Activated CD8-positive, alpha-beta memory T cell treated with anti-CD3 and anti-CD28 coated beads, Interleukin-2, amount 50 U/mL, for 48 hours (primary cell): ENCODE data around the gene NDUFV1.
"Not testable (repeated sequence)": the region's sequence is repeated elsewhere in the genome, so short reads cannot be mapped to it uniquely, and the experiment has no call there.

Experiments
- DNase-seq: peaks from one replicate; pipeline ENCODE4 v3.0.0-alpha.2; 2020

Gene NDUFV1

GRCh38 chr11:67586568-67587250 is 20.0 kb upstream of the NDUFV1 start:
- no peak for DNase-seq

GRCh38 chr11:67588136-67588503 is 18.6 kb upstream of the NDUFV1 start:
- DNase-seq = no peak

DNA sequence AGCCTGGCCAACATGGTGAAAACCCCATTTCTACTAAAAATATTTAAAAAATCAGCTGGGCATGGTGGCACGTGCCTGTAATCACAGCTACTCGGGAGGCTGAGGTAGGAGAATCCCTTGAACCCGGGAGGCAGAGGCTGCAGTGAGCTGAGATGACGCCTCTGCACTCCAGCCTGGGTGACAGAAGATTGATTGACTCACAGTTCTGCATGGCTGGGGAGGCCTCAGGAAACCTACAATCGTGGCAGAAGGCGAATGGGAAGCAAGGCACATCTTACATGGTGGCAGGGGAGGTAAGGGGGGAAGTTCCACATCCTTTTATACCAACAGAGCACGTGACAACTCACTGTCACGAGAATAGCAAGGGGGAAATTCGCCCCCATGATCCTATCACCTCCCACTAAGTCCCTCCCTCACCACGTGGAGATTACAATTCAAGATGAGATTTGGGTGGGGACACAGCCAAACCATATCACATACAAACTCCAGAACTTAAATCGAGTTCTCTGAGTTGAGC is 17.8 kb upstream of the NDUFV1 start:
- not testable (repeated sequence) for DNase-seq

DNA sequence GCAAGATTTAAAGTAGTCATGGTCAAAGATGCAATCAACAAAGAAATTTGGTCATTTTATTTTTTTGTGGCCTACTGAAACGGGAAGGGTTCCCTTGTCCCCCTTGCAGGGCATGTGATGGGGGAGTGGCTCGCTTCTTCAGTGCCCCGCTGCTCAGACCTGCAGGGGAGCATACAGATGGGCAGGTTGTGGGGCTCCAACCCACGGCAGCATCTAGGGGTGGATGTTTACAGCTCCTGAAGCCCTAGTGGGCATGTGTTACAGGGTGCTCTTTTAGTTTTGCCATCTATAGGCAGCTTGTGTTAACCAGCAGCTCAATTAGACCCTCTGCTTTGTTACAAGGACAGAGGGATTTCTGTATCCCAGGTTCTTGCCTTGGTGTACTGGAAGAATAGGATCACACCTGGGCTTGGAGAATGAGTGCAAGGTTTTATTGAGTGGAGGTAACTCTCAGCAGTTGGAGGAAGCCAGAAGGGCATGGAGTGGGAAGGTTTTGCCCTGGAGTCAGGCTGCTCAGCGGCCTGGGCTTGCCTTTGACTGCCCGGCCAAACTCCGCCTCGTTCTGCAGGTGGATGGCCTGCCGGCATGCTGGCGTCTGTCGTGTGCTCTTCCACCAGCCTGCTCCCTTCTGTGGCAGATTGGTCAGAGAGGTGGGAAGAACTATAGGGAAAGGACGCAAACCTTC is 13.7 kb upstream of the NDUFV1 start:
- DNase-seq = no peak

- DNase-seq = no peak
Measured at GRCh38 chr11:67593565-67593905, 13.2 kb upstream of the NDUFV1 start.

- DNase-seq = no peak
Measured at GRCh38 chr11:67594480-67594879, 12.3 kb upstream of the NDUFV1 start.

- no peak for DNase-seq
Measured at GRCh38 chr11:67596753-67597300, 9.9 kb upstream of the NDUFV1 start.

GRCh38 chr11:67597458-67597857 is 9.3 kb upstream of the NDUFV1 start:
- not testable (repeated sequence) for DNase-seq

DNA sequence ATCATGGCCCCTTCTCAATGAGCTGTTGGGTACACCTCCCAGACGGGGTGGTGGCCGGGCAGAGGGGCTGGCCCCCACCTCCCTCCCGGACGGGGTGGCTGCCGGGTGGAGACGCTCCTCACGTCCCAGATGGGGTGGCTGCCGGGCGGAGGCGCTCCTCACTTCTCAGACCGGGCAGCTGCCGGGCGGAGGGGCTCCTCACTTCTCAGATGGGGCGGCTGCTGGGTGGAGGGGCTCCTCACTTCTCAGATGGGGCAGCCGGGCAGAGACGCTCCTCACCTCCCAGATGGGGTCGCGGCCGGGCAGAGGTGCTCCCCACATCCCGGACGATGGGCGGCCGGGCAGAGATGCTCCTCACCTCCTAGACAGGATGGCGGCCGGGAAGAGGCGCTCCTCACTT is 8.8 kb upstream of the NDUFV1 start:
- not testable (repeated sequence) for DNase-seq

- DNase-seq = no peak
Measured at GRCh38 chr11:67599149-67599548, 7.6 kb upstream of the NDUFV1 start.

GRCh38 chr11:67600324-67601029 is 6.3 kb upstream of the NDUFV1 start:
- DNase-seq = no peak

DNA sequence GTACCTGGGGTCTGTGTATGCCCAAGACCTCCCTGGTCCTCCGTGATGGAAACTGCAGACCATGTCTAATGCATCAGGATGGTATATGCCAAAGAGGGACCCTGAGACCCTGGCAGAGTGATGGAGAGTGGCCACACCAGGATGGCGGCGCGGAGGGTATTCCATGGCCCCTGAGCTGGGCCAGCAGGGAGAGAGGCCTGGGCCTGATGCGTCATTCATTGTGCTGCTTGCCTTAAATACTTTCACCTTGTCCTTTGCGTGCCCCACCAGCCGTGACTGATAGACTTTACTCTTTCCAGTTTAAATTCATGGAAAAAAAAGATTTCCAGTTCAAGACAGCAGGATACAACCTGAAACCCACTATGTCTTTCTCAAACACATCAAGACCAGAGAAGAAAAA is 5.6 kb upstream of the NDUFV1 start:
- no peak for DNase-seq

DNA sequence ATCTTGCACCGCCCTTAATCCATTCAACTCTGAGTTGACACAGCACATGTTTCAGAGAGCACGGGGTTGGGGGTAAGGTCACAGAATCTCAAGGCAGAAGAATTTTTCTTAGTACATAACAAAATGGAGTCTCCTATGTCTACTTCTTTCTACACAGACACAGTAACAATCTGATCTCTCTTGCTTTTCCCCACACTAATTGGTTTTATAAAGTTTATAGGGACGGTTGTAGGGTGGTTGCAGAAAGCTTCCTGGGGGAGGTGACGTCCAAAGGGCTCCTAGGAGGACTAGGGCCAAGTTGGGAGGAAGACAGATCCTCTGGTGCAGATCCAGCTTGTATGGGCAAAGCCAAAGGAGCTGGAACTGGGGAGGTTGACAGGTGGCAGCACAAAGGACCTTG is 2.6 kb upstream of the NDUFV1 start:
- not testable (repeated sequence) for DNase-seq

- DNase-seq = no peak
Measured at GRCh38 chr11:67604815-67605214, 1.9 kb upstream of the NDUFV1 start.

DNA sequence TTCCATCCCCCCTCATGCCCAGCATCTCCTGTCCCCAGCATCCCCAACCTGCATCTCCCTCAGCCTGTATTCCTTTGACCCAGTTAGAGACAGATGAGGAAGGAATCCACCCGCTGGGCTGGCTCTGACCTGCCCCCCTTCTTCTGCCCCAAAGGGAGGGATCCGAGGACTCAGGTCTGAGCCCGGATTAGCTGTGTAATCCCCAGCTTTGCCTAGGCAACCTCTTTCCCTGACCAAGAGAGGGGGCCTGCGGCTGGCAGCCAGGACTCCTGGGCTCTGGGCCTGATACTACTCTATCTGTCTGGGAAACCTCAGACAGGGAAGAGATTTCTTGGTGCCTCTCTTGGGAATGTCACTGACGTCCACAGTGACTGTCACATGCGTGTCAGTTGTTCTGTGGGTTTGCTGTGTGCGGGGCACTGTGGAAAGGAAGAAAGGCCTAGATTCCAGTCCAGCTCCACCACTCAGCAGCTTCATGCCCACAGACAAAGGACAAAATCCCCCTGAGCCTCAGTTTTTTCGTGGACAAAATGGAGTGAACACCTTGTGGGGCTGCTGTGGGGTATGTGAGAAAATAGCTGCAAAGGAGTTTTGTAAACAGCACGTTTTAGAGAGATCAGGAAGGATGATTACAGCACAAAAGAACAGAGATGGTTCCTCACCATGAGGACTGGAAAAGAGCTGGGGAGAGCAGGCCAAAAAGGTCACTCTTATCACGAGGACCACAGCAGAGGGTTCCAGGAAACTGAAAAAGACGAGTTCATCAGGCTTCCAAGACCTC is 1.3 kb upstream of the NDUFV1 start:
- no peak for DNase-seq

DNA sequence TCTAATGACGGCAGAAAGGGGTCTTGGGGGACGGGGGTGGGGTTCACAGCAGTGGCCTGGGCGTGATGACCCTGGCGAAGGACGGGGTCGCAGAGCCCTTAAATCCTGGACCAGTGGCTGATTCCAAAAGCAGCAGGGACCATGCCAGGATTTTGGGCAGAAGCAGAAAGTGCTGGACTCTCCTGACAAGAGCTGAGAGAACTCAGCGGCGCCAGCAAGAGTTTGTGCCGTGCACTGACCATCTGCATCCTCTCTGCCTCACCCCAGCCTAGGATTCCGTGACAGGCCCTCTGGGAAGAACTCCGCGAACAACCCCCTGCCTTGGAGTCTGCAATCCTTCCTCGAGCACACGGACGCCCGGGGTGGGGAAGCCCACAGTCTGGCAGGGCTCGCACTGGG is 644 bp upstream of the NDUFV1 start:
- DNase-seq = no peak

DNA sequence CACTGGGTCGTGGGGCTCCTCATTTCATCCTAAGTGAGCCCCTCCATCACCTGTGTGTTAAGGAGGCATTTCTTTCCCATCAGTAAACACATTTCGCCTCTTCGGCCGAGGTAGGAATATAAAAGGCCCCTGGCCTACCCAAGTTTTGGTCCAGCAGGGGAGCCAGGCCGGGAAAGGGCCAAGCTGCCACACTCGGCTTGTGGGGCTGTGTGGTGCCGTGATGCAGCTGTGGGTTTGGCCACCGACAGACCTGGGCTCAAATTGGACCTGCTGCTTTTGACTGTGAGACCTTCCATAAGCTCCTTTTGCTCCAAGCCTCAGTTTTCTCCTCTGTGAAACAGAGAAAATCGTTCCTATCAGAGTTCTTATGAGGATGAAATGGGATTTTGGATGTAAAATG is 771 bp downstream of the NDUFV1 start:
- DNase-seq = no peak

DNA sequence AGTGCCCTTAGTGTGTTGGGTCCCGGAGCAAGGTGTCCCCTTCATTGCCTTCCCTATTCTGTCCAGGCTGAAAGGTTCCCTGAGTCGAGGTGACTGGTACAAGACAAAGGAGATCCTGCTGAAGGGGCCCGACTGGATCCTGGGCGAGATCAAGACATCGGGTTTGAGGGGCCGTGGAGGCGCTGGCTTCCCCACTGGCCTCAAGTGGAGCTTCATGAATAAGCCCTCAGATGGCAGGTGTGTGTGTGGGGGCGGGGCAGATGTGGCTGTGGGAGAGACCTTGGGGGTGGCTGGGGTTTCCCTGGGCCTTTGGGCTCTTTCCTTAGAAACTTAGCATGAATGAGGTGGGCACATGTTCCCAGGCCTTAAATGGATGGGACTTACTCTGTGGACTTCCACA is 1.8 kb downstream of the NDUFV1 start:
- no peak for DNase-seq

DNA sequence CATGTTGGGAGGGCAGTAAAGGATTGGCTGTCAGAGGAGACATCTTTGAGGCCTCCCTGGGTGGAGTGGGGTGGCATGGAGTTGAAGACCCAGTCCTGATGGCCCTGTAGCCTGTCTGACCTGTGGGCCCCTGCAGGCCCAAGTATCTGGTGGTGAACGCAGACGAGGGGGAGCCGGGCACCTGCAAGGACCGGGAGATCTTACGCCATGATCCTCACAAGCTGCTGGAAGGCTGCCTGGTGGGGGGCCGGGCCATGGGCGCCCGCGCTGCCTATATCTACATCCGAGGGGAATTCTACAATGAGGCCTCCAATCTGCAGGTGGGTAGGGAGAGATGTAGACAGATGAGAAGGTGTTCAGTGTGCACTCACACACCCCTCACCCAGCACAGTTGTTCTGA is 2.6 kb downstream of the NDUFV1 start:
- no peak for DNase-seq

DNA sequence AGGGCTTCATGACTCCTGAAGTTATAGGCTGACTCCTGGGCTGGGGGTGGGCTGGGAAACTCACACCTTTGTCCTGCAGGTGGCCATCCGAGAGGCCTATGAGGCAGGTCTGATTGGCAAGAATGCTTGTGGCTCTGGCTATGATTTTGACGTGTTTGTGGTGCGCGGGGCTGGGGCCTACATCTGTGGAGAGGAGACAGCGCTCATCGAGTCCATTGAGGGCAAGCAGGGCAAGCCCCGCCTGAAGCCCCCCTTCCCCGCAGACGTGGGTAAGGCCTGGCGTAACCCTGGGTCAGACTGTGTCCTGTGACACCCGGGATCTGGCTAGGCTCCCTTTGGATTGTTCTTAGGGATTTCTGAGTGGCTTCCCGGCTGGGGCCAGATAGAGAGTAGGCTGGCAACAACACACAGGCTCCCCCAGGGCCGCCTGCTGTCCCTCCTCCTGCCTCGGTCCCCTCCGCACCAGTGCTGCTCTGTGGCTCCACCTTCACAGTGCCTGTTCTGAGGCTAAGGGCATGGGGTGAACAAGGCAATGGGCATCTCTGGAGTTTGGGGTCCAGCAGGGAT is 3.6 kb downstream of the NDUFV1 start:
- no peak for DNase-seq

DNA sequence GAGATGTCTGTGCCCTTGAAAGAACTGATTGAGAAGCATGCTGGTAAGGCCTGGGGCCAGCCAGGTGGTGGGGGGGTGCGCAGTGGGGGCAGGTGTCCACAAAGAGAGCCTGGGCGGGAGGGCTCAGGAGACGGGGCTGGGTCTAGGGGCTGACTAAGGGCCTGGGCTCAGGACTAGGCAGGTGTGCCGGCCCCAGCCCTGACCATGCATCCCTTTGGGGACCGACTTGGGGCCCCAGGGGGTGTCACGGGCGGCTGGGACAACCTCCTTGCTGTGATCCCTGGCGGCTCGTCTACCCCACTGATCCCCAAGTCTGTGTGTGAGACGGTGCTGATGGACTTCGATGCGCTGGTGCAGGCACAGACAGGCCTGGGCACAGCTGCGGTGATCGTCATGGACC is 4.4 kb downstream of the NDUFV1 start:
- DNase-seq = no peak

GRCh38 chr11:67611704-67612587 is 5.2 kb downstream of the NDUFV1 start:
- no peak for DNase-seq
